ENCODE measurements around the gene CD2AP.
"Not testable (repeated sequence)": the region's sequence is repeated elsewhere in the genome, so short reads cannot be mapped to it uniquely, and the experiment has no call there.

The CD2AP gene

GRCh38 chr6:47502920-47503319, 25.3 kb downstream of the CD2AP start:
- no peak for DNase-seq

- no peak for DNase-seq
Measured at GRCh38 chr6:47509937-47510336, 32.3 kb downstream of the CD2AP start.

- no peak for DNase-seq
Measured at GRCh38 chr6:47512872-47513271, 35.3 kb downstream of the CD2AP start.

GRCh38 chr6:47519279-47519678, 41.7 kb downstream of the CD2AP start:
- DNase-seq, result no peak

GRCh38 chr6:47520282-47520681, 42.7 kb downstream of the CD2AP start:
- no peak for DNase-seq

- no peak for DNase-seq
Measured at GRCh38 chr6:47521961-47522360, 44.4 kb downstream of the CD2AP start.

- no peak for DNase-seq
Measured at GRCh38 chr6:47524136-47524845, 46.7 kb downstream of the CD2AP start.

GRCh38 chr6:47525330-47526057, 47.9 kb downstream of the CD2AP start:
- DNase-seq, result no peak

GRCh38 chr6:47527274-47527673, 49.7 kb downstream of the CD2AP start:
- no peak for DNase-seq

GRCh38 chr6:47529734-47530133, 52.1 kb downstream of the CD2AP start:
- no peak for DNase-seq

- no peak for DNase-seq
Measured at GRCh38 chr6:47532981-47533585, 55.5 kb downstream of the CD2AP start.

- no peak for DNase-seq
Measured at GRCh38 chr6:47534063-47534462, 56.5 kb downstream of the CD2AP start.

GRCh38 chr6:47535316-47536225, 58.0 kb downstream of the CD2AP start:
- DNase-seq, result no peak

- no peak for DNase-seq
Measured at GRCh38 chr6:47536816-47537401, 59.3 kb downstream of the CD2AP start.

GRCh38 chr6:47545223-47545622, 67.6 kb downstream of the CD2AP start:
- DNase-seq, result no peak

GRCh38 chr6:47551670-47552069, 74.1 kb downstream of the CD2AP start:
- DNase-seq, result no peak

GRCh38 chr6:47552319-47552718, 74.7 kb downstream of the CD2AP start:
- no peak for DNase-seq

GRCh38 chr6:47553243-47553642, 75.7 kb downstream of the CD2AP start:
- not testable (repeated sequence) for DNase-seq

- DNase-seq, result not testable (repeated sequence)
Measured at GRCh38 chr6:47556459-47556858, 78.9 kb downstream of the CD2AP start.

- DNase-seq, result no peak
Measured at GRCh38 chr6:47563162-47563561, 85.6 kb downstream of the CD2AP start.

- not testable (repeated sequence) for DNase-seq
Measured at GRCh38 chr6:47566602-47567001, 89.0 kb downstream of the CD2AP start.

GRCh38 chr6:47567586-47567985, 90.0 kb downstream of the CD2AP start:
- DNase-seq, result no peak

- no peak for DNase-seq
Measured at GRCh38 chr6:47571488-47571887, 93.9 kb downstream of the CD2AP start.
